Central memory CD4-positive, alpha-beta T cell (primary cell): Measurements from ENCODE around the gene TCF7L1.
A peak's percentile ranks its signal among the peaks of the same experiment; 100 is the strongest.
"Not testable (repeated sequence)": the region's sequence is repeated elsewhere in the genome, so short reads cannot be mapped to it uniquely, and the experiment has no call there.

Experiments used
- DNase-seq: peaks from one replicate; pipeline ENCODE4 v3.0.0; 2022

TCF7L1 gene

GRCh38 chr2:85327822-85328617, 194.8 kb downstream of the TCF7L1 start, which contains the start of gene TGOLN2:
TGOLN2 (minus strand) TSS chr2:85327989; CDS start chr2:85327962, 27 bp downstream.
- peak; percentile 94 for DNase-seq

- no peak for DNase-seq
These were observed 196.0 kb downstream of the TCF7L1 start for GRCh38 chr2:85329181-85329651.

- DNase-seq: not testable (repeated sequence)
These were observed 196.5 kb downstream of the TCF7L1 start for GRCh38 chr2:85329701-85330100.

- no peak for DNase-seq
These were observed 197.8 kb downstream of the TCF7L1 start for GRCh38 chr2:85330839-85331636.

- not testable (repeated sequence) for DNase-seq
These were observed 200.7 kb downstream of the TCF7L1 start for GRCh38 chr2:85333877-85334276.

- no peak for DNase-seq
These were observed 201.7 kb downstream of the TCF7L1 start for GRCh38 chr2:85334928-85335327.

GRCh38 chr2:85340034-85340892, 207.1 kb downstream of the TCF7L1 start:
- no peak for DNase-seq

GRCh38 chr2:85341269-85342029, 208.3 kb downstream of the TCF7L1 start:
- DNase-seq: no peak

GRCh38 chr2:85342156-85342555, 209.0 kb downstream of the TCF7L1 start:
- DNase-seq: no peak

GRCh38 chr2:85343207-85343895, 210.2 kb downstream of the TCF7L1 start:
- DNase-seq: not testable (repeated sequence)

- no peak for DNase-seq
These were observed 211.3 kb downstream of the TCF7L1 start for GRCh38 chr2:85344356-85344954.

- no peak for DNase-seq
These were observed 214.4 kb downstream of the TCF7L1 start for GRCh38 chr2:85347599-85347998.

- DNase-seq: peak; percentile 6
These were observed 220.7 kb downstream of the TCF7L1 start for GRCh38 chr2:85353876-85354285.

GRCh38 chr2:85354286-85355072, 221.3 kb downstream of the TCF7L1 start, which contains the start of the genes ELMOD3 and RETSAT:
ELMOD3 (plus strand) TSS chr2:85354769; CDS start chr2:85357199, 2,430 bp downstream.
RETSAT (minus strand) TSS chr2:85354528; CDS start chr2:85354507, 21 bp downstream.
- DNase-seq: peak; percentile 98

- DNase-seq: no peak
These were observed 221.8 kb downstream of the TCF7L1 start for GRCh38 chr2:85355073-85355410.

- DNase-seq: no peak
These were observed 222.3 kb downstream of the TCF7L1 start for GRCh38 chr2:85355521-85355920.

GRCh38 chr2:85356186-85356585, 223.0 kb downstream of the TCF7L1 start:
- no peak for DNase-seq

GRCh38 chr2:85357736-85358135, 224.5 kb downstream of the TCF7L1 start:
- DNase-seq: no peak
